ENCODE results near the gene RPLP2.

RPLP2 gene

DNA sequence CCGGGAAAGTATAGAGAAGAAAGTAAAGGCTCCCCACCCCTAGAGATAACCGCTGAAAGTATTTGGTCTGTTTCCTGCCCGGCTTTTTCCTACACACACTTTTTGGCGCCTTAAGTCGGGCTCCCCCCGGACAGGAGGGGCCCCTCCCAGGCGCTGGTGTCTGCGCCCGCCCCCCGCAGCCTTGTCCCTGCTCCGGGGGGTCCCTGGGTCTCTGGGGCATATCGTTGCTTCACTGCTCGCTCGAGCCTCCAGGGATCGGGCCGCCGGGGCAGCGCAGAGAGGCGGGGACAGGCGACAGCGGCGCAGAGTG lies 17.0 kb downstream of the RPLP2 start:
- DNase-seq, result no peak

DNA sequence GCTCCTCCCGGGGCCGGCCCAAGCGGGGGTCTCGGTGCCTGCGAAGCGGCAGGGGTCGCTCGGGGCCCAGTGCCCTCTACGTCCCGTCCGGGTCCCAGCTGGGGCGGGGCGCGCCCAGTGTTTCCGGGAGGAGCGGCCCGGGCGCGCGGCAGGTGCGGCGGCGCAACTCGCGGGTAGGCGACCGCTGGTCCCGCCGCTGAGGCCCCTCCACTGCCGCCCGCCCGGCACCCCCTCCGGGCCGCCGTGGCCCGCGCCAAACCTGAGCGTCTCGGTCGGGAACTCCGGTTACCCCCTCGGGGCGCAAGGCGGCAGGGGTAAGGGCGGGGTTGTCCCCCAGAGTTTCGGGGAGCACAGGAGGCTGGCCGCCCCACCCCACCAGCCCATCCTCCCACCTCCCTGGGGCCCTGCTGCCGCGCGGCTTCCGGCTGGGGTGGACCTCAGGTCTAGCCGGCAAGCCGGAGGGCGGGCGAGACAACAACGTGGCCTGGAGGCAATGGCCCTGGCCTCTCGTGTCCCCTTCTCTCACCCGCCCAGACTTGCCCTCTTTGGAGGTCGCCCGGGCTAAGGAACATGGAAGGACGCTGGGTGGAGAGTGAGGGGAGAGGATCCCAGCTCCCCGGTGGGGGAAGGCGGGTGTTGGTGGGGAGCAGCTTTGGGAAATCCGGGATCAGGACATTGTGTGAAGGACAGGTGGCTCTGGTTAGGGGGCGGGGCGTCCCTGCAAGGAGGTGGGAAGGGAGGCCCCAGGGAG lies 17.6 kb downstream of the RPLP2 start:
- DNase-seq, result no peak

DNA sequence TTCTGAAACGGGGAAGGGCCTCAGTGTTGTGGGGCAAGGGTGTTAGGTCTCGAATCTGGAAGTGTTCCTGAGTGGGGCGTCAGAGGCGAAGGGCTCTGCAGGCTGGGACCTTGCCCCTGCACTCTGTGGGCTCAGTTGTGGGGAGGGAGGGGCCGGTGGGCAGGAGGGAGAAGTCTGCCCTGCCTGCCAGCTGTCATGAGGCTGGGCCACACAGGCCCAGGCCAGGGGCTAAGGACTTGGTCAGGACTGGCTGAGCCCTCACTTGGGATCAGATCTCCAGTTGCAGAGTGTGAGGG lies 18.1 kb downstream of the RPLP2 start, which contains the start of gene CRACR2B:
TSS of gene CRACR2B (plus strand) at position 23 of the 296 bp plus-strand sequence. CDS start 689 bp downstream, outside the sequence.
- no peak for DNase-seq

DNA sequence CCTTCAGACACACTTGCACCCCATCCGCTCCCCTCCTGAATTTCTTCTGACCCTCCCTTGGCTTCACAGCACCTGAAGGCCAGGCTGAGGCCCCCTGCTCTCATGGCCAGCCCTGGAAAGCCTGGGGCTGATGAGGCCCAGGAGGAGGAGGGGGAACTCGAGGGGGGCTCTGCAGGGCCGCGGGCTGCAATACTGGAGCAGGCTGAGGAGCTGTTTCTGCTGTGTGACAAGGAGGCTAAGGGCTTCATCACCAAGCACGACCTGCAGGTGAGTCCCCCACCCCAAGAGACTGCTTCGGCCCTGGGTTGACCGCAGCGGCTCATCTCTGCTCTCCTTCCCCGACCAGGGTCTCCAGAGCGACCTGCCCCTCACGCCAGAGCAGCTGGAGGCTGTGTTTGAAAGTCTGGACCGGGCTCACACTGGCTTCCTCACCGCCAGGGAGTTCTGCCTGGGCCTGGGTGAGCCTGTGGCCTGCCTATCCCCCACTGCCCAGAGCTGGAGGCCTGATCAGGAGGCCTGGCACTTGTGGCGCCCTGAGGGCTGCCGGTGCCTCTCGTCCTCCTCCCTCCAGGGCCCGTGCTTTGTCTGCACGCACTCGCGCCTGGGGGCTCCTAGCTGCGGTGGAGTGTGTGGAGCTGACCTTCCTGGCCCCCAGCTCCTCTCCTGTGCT lies 18.9 kb downstream of the RPLP2 start:
- no peak for DNase-seq

DNA sequence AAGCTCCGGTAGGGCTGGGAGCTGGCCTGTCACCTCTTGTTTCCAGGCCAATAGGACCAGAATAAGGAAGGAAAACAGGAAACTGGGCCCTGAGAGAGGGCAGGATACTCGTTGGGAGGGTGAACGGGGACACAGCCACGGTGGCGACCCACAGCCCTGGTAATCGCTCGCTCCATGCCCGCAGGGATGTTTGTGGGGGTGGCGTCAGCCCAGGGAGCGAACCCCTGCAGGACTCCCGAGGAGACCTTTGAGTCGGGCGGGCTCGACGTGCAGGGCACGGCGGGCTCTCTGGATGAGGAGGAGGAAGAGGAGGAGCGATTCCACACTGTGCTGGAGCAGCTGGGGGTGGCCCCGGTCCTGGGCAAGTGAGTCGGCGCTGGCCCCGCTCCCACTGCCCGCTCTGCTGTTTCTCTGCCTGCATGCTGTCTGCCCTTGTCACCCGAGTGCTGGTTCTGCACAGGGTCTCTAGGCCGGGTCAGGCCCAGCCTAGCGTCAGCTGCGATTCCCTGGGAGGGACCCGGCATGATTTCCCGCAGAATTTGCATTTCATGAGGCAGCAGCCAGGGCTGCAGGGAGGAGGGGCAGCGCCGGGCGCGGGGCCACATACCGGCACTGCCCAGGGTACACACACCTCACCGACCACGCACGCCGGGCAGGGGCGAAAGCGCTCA lies 19.5 kb downstream of the RPLP2 start:
- DNase-seq, result no peak

DNA sequence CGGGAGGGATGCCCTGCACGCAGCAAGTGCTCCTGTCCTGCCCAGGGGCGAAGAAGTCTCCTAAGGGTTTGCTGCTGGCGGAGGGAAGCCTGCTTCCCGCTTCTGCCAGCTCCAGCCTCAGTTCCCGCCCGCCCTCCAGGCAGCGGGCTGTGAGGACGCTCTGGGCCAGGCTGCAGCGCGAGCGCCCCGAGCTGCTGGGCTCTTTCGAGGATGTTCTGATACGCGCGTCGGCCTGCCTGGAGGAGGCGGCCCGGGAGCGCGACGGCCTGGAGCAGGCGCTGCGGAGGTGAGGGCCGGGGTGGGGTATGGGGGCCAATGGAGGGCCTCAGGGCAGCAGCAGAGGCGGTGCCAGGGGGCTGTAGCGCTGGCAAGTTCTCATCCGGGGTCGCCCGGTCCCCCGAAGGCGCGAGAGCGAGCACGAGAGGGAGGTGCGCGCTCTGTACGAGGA lies 20.1 kb downstream of the RPLP2 start:
- no peak for DNase-seq

DNA sequence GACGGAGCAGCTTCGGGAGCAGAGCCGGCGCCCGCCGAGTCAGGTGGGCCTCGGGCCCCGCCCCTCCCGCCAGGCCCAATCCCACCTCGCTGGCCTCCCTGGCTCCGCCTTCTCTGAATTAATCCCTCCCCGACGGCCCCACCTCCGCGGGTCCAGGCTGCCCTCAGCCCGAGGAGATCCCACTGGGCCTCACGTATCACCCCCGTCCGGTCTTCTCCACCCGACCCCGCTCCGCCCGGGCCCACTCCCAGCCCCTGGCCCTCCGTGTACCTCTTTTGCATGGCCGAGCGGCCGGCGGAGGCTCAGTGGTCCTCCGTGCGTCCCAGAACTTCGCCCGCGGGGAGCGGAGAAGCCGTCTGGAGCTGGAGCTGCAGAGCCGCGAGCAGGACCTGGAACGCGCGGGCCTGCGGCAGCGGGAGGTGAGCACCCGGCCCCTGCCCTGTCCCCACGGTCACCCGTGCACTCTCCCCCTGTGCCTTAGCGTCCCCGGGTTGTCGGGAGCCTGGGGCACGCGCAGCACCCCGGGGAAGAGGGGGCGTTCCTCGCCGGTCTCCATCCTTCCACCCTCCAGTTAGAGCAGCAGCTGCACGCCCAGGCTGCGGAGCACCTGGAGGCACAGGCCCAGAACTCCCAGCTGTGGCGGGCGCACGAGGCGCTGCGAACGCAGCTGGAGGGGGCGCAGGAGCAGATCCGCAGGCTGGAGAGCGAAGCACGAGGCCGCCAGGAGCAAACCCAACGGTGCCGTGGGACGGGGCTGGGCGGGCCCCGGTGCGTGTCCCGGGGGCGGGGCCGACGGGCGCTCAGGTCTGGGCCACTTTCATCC lies 20.7 kb downstream of the RPLP2 start:
- peak; percentile 69 for DNase-seq

DNA sequence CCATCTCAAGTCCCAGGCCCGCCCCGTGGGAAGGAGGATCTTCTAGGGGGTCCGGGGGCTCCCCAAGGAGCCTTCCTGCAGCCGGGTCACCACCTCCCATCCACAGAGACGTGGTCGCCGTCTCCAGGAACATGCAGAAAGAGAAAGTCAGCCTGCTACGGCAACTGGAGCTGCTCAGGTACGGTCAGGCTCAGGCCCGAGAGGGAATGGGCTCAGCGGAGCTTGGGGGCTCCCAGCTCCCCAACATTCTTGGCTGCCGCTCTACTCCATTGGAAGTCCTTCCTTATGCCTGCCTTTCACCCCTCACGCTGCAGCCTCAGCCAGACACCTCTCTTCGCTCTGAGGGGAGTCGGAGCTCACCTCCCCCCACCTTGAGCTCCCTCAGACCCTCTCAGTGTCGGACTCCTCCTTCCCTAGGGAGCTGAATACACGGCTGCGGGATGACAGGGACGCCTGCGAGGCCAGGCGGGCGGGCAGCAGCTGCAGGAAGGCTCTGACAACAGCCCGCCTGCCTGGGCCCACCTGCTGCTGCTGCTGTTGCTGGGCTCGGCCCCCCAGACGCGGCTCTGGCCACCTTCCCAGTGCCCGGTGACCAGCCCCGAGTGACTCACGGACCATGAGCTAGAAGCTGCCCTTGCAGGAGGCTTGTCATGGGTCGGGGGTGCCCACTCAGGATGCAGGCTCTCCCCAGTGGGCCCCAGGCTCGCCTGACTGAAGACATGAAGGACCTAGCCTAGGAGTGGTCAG lies 21.5 kb downstream of the RPLP2 start:
- DNase-seq, result no peak

DNA sequence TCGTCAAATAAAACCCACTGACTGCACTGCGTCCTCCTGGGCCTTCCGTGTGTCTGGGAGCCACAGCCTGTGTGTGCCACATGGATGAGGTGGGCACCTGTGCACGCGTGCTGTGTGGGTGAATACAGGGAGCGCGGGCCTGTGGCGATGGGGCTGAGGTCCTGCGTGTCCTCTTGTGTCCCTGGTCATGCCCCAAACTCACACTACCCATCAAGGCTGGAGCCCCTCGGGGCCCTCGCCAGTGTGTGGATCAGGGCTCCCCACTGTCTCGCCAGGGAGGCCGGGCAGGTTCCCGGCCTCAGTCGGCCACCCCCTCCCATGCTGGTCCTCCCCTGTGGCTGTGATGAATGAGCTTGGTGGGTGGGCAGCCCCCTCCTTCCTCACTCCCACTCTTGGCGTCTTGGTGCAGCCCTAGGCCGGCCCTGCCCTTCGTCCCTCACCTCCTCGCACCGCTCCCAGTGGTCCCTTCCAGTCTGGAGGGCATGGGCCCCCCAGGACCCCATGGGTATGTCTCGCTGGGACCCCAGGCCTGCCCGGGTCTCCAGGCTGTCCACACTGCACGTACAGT lies 22.3 kb downstream of the RPLP2 start:
- no peak for DNase-seq

DNA sequence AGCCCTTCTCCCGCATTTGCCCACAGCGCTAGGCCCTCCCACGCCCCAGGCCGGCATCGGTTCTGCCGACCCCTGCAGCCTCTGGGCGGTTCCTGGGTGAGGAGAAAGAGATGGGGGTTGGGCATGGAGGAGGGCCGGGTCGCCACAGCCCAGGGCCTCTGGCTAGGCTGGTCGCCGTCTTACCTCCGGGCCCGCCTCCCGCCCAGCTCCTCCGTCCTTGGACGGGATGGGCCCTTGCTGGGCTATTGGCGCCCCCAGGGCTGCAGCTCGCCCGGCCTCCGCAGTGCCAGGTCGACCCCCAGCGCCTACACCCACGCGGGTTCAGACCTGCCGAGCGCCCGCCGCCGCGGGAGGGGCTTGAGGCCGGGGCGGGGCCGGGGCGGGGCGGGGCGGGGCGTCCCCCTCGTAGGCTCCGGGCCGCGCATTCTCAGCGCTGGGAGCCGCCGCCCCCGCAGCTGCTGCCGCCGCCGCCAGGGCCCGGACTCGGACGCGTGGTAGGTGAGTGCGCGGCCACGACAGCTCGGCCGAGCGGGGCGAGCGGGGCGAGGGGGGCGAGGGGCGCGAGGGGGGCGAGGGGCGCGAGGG lies 22.9 kb downstream of the RPLP2 start, which contains the start of gene CD151:
TSS of gene CD151 (plus strand) at position 424 of the 585 bp plus-strand sequence. CDS start 3,118 bp downstream, outside the sequence.
- DNase-seq, result peak; percentile 29

DNA sequence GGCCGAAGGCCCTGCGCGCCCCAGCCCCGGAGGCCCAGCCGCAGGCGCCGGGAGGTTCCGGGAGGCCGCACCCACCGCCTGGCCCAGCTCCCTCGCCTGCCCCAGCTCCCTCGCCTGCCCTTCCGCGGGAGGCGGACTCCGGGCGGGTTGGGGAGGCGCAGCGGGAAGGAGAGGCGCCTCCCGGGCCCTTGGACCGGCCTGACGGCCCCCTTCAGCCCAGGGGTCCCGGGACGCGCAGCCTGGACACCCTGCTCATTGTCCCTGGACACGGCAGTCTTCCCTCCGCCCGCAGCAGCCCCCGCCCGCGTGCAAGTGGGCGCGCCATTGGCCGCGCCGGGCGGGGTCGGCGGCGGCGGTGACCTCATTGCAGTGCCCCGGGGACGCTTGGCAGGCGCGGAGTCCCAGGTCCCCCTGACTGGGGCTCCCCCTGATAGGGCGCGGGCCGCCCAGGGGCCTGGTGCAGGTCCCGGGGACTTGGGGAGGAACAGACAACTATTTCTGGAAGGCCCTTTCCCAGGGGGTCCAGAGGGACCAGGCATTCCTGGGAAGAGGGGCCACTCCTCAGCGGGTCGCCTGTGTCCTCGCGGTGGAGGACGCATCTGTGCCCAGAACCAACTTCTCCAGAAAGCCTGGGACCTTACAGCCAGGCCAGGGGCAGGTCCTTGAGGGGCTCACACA lies 23.5 kb downstream of the RPLP2 start:
- peak; percentile 22 for DNase-seq

DNA sequence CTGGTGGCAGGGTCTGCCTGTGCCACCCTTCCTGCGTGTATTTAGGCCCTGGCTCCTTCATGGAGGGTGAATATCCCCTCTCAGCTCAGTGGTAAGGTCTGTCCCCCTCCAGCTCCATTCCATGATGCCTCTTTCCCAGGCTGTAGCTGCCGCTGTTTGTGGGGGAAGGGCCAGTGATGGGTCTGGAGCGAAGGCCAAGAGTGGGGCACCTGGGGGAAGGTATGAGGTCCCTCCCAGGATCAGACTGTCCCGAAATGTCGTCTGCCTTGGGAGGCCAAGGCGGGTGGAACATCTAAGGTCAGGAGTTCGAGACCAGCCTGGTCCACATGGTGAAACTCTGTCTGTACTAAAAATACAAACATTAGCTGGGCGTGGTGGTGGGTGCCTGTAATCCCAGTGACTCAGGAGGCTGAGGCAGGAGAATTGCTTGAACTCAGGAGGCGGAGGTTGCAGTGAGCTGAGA lies 24.1 kb downstream of the RPLP2 start:
- DNase-seq, result no peak

DNA sequence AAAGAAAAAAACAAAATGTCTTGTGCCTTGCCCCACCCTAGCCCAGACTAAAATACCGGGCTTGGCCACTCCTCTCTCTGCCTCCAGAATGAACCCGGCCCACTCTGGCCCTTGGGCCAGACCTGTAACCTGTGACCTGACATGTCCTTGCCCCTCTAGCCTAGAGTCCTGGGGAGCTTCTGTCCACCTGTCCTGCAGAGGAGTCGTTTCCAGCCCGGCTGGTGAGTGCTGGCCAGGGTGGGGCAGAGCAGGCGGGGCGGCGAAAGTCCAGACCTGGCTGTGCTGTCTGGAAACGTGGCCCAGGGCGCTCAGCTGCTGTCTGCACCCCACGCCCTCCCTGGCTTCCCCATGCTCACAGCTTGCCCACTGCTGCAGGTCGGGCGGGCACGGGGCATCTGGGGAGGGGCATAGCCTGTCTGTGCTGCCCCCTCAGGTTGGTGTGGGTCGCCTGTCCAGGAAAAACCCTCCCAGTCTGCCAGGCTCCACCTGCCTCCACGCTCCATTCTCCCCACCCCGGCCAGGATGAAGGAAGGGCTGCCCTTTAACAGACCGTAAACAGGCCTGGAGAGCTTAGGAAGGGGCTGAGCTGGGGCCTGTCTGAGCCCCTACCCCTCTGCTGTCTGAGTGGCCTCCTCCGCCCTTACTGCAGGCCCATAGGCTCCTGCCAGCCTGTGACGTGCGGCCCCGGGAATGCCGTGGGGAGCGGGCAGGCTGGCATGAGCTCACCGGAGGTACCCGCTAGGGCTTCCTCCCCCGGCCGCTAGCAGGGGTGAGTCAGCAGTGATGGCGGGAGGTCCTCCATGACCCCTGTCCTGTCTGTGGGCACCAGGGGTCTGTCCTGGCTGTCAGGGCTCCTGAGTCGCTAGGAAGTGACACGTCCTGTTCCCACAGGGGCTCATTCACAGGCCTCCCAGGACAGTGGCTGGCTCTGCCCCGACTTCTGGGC lies 24.9 kb downstream of the RPLP2 start:
- DNase-seq, result no peak

DNA sequence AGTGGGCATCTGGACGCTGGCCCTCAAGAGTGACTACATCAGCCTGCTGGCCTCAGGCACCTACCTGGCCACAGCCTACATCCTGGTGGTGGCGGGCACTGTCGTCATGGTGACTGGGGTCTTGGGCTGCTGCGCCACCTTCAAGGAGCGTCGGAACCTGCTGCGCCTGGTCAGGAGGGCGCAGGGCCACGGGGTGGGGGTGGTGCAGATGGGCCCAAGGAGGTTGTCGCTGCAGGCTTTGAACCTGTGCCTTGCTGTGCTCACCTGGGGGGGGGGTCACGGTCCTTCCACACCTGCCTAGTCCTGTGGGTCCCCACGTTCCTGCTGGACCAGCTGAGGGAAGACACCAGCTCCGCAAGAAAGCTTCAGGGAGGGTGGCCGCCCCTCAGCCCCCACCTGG lies 26.5 kb downstream of the RPLP2 start:
- no peak for DNase-seq

DNA sequence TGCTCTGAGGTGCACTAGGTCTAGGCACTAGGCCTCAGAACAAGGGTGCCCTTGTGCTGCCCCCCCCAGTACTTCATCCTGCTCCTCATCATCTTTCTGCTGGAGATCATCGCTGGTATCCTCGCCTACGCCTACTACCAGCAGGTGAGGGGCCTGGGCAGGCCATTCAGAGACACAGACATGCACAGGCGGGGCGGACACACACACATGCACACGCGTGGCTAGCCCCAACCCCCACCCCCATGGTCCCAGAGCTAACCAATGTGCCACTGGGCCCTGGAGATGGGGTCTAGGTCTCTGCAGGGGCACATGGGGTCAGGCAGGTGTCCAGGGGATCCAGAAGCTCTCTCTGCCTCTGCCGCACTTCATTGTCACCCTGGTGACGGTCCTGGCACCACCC lies 26.9 kb downstream of the RPLP2 start:
- DNase-seq, result no peak

DNA sequence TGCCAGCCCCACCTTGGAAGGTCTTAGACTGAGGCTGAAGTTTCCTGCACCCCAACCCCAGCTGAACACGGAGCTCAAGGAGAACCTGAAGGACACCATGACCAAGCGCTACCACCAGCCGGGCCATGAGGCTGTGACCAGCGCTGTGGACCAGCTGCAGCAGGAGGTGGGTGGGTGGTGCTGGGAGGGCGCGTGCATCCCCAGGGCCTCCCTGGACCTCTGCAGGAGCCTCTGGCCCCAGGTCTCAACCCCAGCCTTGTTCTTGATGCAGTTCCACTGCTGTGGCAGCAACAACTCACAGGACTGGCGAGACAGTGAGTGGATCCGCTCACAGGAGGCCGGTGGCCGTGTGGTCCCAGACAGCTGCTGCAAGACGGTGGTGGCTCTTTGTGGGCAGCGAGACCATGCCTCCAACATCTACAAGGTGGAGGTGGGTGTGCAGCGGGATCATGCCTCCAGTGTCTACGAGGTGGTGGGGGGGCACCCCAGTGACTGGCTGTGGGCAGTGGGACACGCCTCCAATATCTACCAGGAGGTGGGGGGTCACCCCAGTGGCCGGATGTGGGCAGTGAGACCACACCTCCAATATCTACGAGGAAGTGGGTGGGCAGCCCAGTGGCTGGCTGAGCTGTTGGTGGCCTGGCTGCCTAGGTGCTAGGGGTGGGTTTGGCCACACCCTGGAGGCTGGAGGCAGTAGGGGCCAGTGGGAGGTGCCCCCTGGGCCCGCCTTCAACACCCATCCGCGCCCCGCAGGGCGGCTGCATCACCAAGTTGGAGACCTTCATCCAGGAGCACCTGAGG lies 27.6 kb downstream of the RPLP2 start:
- DNase-seq, result no peak

DNA sequence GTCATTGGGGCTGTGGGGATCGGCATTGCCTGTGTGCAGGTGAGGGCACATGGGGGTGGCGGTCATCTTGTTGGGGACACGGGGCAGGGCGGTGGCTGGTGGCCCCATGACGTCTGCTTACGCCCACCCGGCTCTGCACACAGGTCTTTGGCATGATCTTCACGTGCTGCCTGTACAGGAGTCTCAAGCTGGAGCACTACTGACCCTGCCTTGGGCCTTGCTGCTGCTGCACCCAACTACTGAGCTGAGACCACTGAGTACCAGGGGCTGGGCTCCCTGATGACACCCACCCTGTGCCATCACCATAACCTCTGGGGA lies 28.2 kb downstream of the RPLP2 start:
- no peak for DNase-seq

DNA sequence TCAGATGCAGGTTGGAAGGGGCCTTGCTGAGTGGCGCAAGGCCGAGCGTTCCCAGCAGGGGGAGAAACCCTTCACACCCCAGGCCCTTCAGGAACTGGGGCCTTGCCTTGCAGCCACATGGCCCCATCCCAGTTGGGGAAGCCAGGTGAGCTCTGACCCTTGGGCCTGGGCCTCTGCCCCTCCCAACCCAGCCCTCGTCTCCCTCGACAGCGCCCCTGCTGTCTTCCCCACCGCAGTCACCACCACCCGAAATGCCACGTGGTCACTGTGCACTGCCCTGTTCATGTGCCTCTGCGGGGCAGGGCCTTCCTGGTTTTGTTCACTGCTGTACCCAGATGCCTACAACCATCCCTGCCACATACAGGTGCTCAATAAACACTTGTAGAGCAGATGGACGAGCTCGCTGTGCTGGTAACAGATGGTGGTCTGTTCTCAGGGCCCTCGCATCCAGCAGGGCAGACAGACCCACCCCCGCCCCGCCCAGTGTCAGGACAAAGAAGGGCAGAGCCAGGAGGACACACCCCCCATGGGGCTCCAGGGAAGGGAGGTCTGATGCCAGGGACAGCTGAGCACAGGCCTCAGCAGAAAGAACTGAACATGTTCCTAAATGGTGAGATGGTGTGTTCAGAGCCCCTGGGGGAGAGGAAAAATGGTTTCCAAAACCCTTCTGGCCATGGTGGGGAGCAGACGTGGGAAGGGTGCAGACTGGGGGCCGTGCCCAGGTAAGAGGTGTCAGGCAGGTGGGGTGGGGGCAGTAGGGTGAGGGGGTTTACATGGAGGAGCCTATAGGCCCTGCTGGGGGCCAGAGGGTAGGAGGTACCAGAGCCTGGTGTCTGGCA lies 28.9 kb downstream of the RPLP2 start:
- DNase-seq, result no peak

All from NCI-H774 (cell line).